Sciatic nerve (tissue), 2 donors: ENCODE measurements around the gene SHD. TPM values are rescaled to one million over a fixed set of nuclear protein-coding genes. Genes with fewer than 3 reads are reported as not detected.
"Not testable (repeated sequence)": the region's sequence is repeated elsewhere in the genome, so short reads cannot be mapped to it uniquely, and the experiment has no call there.

ENCODE experiments used
- ATAC-seq: fragments of 200-7000 bp; cut with Tn5 transposase; one replicate; pipeline ENCODE4 v1.9.1; 2020; ENCODE audit warnings: mild to moderate bottlenecking, moderate library complexity
- DNase-seq: peaks from one replicate; pipeline ENCODE4 v3.0.0-alpha.2; 2020; ENCODE audit warnings: low spot score
- intact Hi-C: fragments of 100-400 bp; cut with DNase I; formaldehyde crosslinking; loops from one replicate; pipeline ENCODE4 v1.14.2; 2022
- total RNA-seq: library from RNA; stranded (reverse); fragmentation: NEBNext Ultra II Directional; extraction: Animal tissue kit (Norgen Biotek cat#: 25700); gene quantifications from one replicate; pipeline ENCODE4 v1.2.1, GENCODE V29; 2021
- donor health status: DM: no; HTN: no; CAD: no.
- donor health status: DM: no; HTN: no; CAD: no.

The SHD gene
- total RNA-seq, 1 donor from 2014 or later: not detected

GRCh38 chr19:4260613-4261191 lies 18.4 kb upstream of the SHD start:
- DNase-seq (no peak), ATAC-seq (no peak)
- intact Hi-C loops: loop anchor here (10.0 kb wide), 1 partner anchor 104 kb away; no protein-coding TSS in a partner anchor

- intact Hi-C loops: loop anchor here (10.0 kb wide), 1 partner anchor 100 kb away; no protein-coding TSS in a partner anchor
- DNase-seq (no peak), ATAC-seq (no peak)
Observed at GRCh38 chr19:4264812-4265211, 14.3 kb upstream of the SHD start.

GRCh38 chr19:4266253-4267000 lies 12.6 kb upstream of the SHD start:
- intact Hi-C loops: loop anchor here (10.0 kb wide), 1 partner anchor 98 kb away; no protein-coding TSS in a partner anchor
- ATAC-seq (no peak), DNase-seq (no peak)

- intact Hi-C loops: loop anchor here (10.0 kb wide), 1 partner anchor 98 kb away; no protein-coding TSS in a partner anchor
- ATAC-seq (peak; percentile 73), DNase-seq (peak; percentile 77)
Observed at GRCh38 chr19:4267101-4267900, 11.8 kb upstream of the SHD start.

- ATAC-seq: peak; percentile 8
- intact Hi-C loops: loop anchor here (10.0 kb wide), 1 partner anchor 97 kb away; no protein-coding TSS in a partner anchor
- DNase-seq: no peak
Observed at GRCh38 chr19:4267901-4268815, 10.9 kb upstream of the SHD start.

- ATAC-seq (peak; percentile 15), DNase-seq (no peak)
- intact Hi-C loops: loop anchor here (10.0 kb wide), 1 partner anchor 96 kb away; no protein-coding TSS in a partner anchor
Observed at GRCh38 chr19:4268816-4269430, 10.1 kb upstream of the SHD start.

GRCh38 chr19:4272894-4273293 lies 6.2 kb upstream of the SHD start:
- no peak for DNase-seq
- intact Hi-C loops: no loop called here
- no peak for ATAC-seq

GRCh38 chr19:4274321-4274686 lies 4.8 kb upstream of the SHD start:
- DNase-seq, ATAC-seq, intact Hi-C loops: not testable (repeated sequence)

- intact Hi-C loops: no loop called here
- no peak for DNase-seq
- no peak for ATAC-seq
Observed at GRCh38 chr19:4277191-4277696, 1.8 kb upstream of the SHD start.

- ATAC-seq (no peak), DNase-seq (no peak)
- intact Hi-C loops: no loop called here
Observed at GRCh38 chr19:4278010-4278409, 1.1 kb upstream of the SHD start.

GRCh38 chr19:4279267-4279529 lies 132 bp downstream of the SHD start:
- DNase-seq (no peak), ATAC-seq (no peak)
- intact Hi-C loops: no loop called here

GRCh38 chr19:4279530-4280422 lies 710 bp downstream of the SHD start:
- intact Hi-C loops: no loop called here
- ATAC-seq: no peak

GRCh38 chr19:4284176-4284958 lies 5.3 kb downstream of the SHD start:
- DNase-seq (no peak), ATAC-seq (no peak)
- intact Hi-C loops: no loop called here

More at GRCh38 chr19:4279530-4280422, 710 bp downstream of the SHD start:
- DNase-seq: no peak

GRCh38 chr19:4284974-4285373 lies 5.9 kb downstream of the SHD start:
- intact Hi-C loops: no loop called here
- DNase-seq: no peak

GRCh38 chr19:4286141-4286540 lies 7.1 kb downstream of the SHD start:
- DNase-seq, ATAC-seq, intact Hi-C loops: not testable (repeated sequence)

More at GRCh38 chr19:4284974-4285373, 5.9 kb downstream of the SHD start:
- ATAC-seq: no peak

GRCh38 chr19:4288091-4288777 lies 9.2 kb downstream of the SHD start:
- intact Hi-C loops: no loop called here
- no peak for ATAC-seq
- DNase-seq: no peak
